ENCODE data around the gene FTO.

DNA sequence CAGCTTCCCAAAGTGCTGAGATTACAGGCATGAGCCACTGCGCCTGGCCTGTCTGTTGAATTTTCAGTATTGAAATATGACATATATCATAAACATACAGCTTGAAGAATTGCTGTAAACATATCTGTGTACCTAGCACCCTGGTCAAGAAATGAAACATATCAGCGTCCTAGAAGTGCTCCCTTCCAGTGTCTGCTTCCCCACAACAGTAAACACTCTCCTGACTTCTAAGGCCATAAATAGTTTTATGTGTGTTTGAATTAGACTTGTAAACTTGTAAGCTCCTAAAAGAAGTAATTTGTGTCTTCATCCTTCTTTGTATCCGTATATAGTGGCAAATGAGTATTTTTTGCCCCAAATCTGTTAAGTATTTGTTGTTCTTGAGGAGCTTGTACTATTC is 132.2 kb downstream of the FTO start:
- TF ChIP-seq, protein P1, sequence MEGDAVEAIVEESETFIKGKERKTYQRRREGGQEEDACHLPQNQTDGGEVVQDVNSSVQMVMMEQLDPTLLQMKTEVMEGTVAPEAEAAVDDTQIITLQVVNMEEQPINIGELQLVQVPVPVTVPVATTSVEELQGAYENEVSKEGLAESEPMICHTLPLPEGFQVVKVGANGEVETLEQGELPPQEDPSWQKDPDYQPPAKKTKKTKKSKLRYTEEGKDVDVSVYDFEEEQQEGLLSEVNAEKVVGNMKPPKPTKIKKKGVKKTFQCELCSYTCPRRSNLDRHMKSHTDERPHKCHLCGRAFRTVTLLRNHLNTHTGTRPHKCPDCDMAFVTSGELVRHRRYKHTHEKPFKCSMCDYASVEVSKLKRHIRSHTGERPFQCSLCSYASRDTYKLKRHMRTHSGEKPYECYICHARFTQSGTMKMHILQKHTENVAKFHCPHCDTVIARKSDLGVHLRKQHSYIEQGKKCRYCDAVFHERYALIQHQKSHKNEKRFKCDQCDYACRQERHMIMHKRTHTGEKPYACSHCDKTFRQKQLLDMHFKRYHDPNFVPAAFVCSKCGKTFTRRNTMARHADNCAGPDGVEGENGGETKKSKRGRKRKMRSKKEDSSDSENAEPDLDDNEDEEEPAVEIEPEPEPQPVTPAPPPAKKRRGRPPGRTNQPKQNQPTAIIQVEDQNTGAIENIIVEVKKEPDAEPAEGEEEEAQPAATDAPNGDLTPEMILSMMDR (IDR thresholded peaks at IDR 0.05): no peak
- no peak for TF ChIP-seq ZFX (IDR thresholded peaks at IDR 0.05; ENCODE audit: borderline replicate concordance)
